HG02763 (cell line): ENCODE results near the gene THOC2.
"Not testable (repeated sequence)": the region's sequence is repeated elsewhere in the genome, so short reads cannot be mapped to it uniquely, and the experiment has no call there.

Source experiments
- ATAC-seq: cut with Tn5 transposase; IDR thresholded peaks from one replicate; pipeline ENCODE4 v1.9.1; 2021; ENCODE audit warnings: mild to moderate bottlenecking, moderate library complexity; ENCODE audit not compliant: unreplicated experiment

Gene THOC2

GRCh38 chrX:123738378-123738940, 5.6 kb upstream of the THOC2 start:
- no peak for ATAC-seq

- no peak for ATAC-seq
These were observed 3.6 kb upstream of the THOC2 start for GRCh38 chrX:123736333-123736921.

- ATAC-seq, result not testable (repeated sequence)
These were observed 2.3 kb upstream of the THOC2 start for GRCh38 chrX:123735137-123735536.

- ATAC-seq, result not testable (repeated sequence)
These were observed 1.2 kb upstream of the THOC2 start for GRCh38 chrX:123734079-123734478.

GRCh38 chrX:123731987-123732669, 724 bp downstream of the THOC2 start:
- ATAC-seq, result peak; percentile 9

GRCh38 chrX:123731258-123731986, 1.4 kb downstream of the THOC2 start:
- no peak for ATAC-seq

GRCh38 chrX:123728554-123728953, 4.3 kb downstream of the THOC2 start:
- no peak for ATAC-seq

GRCh38 chrX:123728016-123728415, 4.8 kb downstream of the THOC2 start:
- ATAC-seq, result no peak

GRCh38 chrX:123722193-123722592, 10.7 kb downstream of the THOC2 start:
- ATAC-seq, result not testable (repeated sequence)

- no peak for ATAC-seq
These were observed 12.4 kb downstream of the THOC2 start for GRCh38 chrX:123720486-123720885.

- no peak for ATAC-seq
These were observed 19.0 kb downstream of the THOC2 start for GRCh38 chrX:123713841-123714240.

- ATAC-seq, result no peak
These were observed 19.4 kb downstream of the THOC2 start for GRCh38 chrX:123713434-123713833.

GRCh38 chrX:123711201-123711600, 21.7 kb downstream of the THOC2 start:
- ATAC-seq, result not testable (repeated sequence)

GRCh38 chrX:123704781-123705180, 28.1 kb downstream of the THOC2 start:
- ATAC-seq, result no peak

- no peak for ATAC-seq
These were observed 33.8 kb downstream of the THOC2 start for GRCh38 chrX:123698979-123699520.

- no peak for ATAC-seq
These were observed 36.5 kb downstream of the THOC2 start for GRCh38 chrX:123696334-123696733.

GRCh38 chrX:123695242-123695641, 37.6 kb downstream of the THOC2 start:
- ATAC-seq, result no peak

- no peak for ATAC-seq
These were observed 41.1 kb downstream of the THOC2 start for GRCh38 chrX:123691776-123692175.

- ATAC-seq, result no peak
These were observed 44.3 kb downstream of the THOC2 start for GRCh38 chrX:123688524-123688923.

GRCh38 chrX:123685232-123685631, 47.6 kb downstream of the THOC2 start:
- no peak for ATAC-seq

GRCh38 chrX:123682186-123682585, 50.7 kb downstream of the THOC2 start:
- ATAC-seq, result no peak
